ENCODE data around the gene PRRT2. TPM values are rescaled to one million over a fixed set of nuclear protein-coding genes. Genes with fewer than 3 reads are reported as not detected.
A peak's percentile ranks its signal among the peaks of the same experiment; 100 is the strongest.

PRRT2 gene
- total RNA-seq, 2 donors from 2014 or later: 0.98 to 2.8 TPM

GRCh38 chr16:29862884-29863668, 51.1 kb downstream of the PRRT2 start, which contains the start of gene CDIPT:
Gene CDIPT (minus strand): TSS chr16:29863226. CDS start chr16:29862857, 369 bp downstream.
- H3K9me3 Mint-ChIP-seq: no peaks in the 10 kb centered on the region
- H3K4me3 Mint-ChIP-seq: peak within 1 kb of the TSS; percentile 99
- peaks cover 0 to 3% of the 10 kb centered on the region in 2 donors for H3K27me3 Mint-ChIP-seq
- peak; percentile 99 for ATAC-seq
- H3K36me3 Mint-ChIP-seq: peaks cover 4% of the 10 kb centered on the region
- DNase-seq (ENCODE audit: low spot score): peak; percentile 94
- peak within 1 kb of the TSS; percentile 98 to 100 for H3K27ac Mint-ChIP-seq
- H3K4me1 Mint-ChIP-seq (ENCODE audit: low read depth in 2 of 2): peaks cover 21 to 23% of the 10 kb centered on the region in 2 donors

- peak overlapping the region; percentile 98 to 100 for H3K27ac Mint-ChIP-seq
- ATAC-seq: no peak
- H3K9me3 Mint-ChIP-seq: no peaks in the 10 kb centered on the region
- DNase-seq (ENCODE audit: low spot score): no peak
- H3K4me3 Mint-ChIP-seq: peak overlapping the region; percentile 99
- peaks cover 19 to 23% of the 10 kb centered on the region in 2 donors for H3K4me1 Mint-ChIP-seq (ENCODE audit: low read depth in 2 of 2)
- peaks cover 0 to 3% of the 10 kb centered on the region in 2 donors for H3K27me3 Mint-ChIP-seq
- no peaks in the 10 kb centered on the region for H3K36me3 Mint-ChIP-seq
Observed at GRCh38 chr16:29863669-29863984, 51.6 kb downstream of the PRRT2 start.

- Mint-ChIP-seq H3K36me3 (no peaks in the 10 kb centered on the region), H3K27ac (no peak overlapping the region)
- no peak for ATAC-seq
Observed at GRCh38 chr16:29864205-29864604, 52.2 kb downstream of the PRRT2 start.

More at GRCh38 chr16:29864205-29864604, 52.2 kb downstream of the PRRT2 start:
- H3K27me3 Mint-ChIP-seq: peaks cover 0 to 3% of the 10 kb centered on the region in 2 donors
- DNase-seq (ENCODE audit: low spot score): no peak
- peaks cover 19 to 23% of the 10 kb centered on the region in 2 donors for H3K4me1 Mint-ChIP-seq (ENCODE audit: low read depth in 2 of 2)
- no peaks in the 10 kb centered on the region for H3K9me3 Mint-ChIP-seq
- no peak overlapping the region for H3K4me3 Mint-ChIP-seq

Other genes starting within 250 kb of the PRRT2 start
- gene SPN, start 148.9 kb upstream of the PRRT2 start, total RNA-seq: 100 to 1,000 TPM; 111 to 132 TPM
- gene QPRT, start 133.0 kb upstream of the PRRT2 start, total RNA-seq: 1 to 10 TPM; 3.3 to 5.6 TPM
- 10 to 100 TPM; 15.1 to 17.9 TPM for gene C16orf54, start 66.2 kb upstream of the PRRT2 start, total RNA-seq
- gene ZG16, start 33.9 kb upstream of the PRRT2 start, total RNA-seq: not detected
- gene KIF22, start 21.4 kb upstream of the PRRT2 start, total RNA-seq: 100 to 1,000 TPM in 1 of 2 donors, 10 to 100 TPM in 1; 63.4 to 174 TPM
- gene MAZ, start 5.7 kb upstream of the PRRT2 start, total RNA-seq: 100 to 1,000 TPM; 241 to 424 TPM
- gene PAGR1, start 4.0 kb downstream of the PRRT2 start, total RNA-seq: 10 to 100 TPM; 20.5 to 36.1 TPM
- 100 to 1,000 TPM in 1 of 2 donors, 10 to 100 TPM in 1; 86.1 to 180 TPM for gene MVP, start 8.3 kb downstream of the PRRT2 start, total RNA-seq
- 10 to 100 TPM; 60.1 to 62.9 TPM for gene CDIPT, start 51.0 kb downstream of the PRRT2 start, total RNA-seq
- not detected for gene SEZ6L2, start 87.4 kb downstream of the PRRT2 start, total RNA-seq
- gene ASPHD1, start 88.3 kb downstream of the PRRT2 start, total RNA-seq: 1 to 10 TPM in 1 of 2 donors, not detected in 1; 1.3 TPM
- gene KCTD13, start 114.0 kb downstream of the PRRT2 start, total RNA-seq: 10 to 100 TPM; 53.6 to 92.7 TPM
- gene TMEM219, start 149.9 kb downstream of the PRRT2 start, total RNA-seq: 10 to 100 TPM; 44.3 to 51.6 TPM
- 10 to 100 TPM; 39.6 to 66.8 TPM for gene TAOK2, start 161.7 kb downstream of the PRRT2 start, total RNA-seq
- gene HIRIP3, start 183.4 kb downstream of the PRRT2 start, total RNA-seq: 10 to 100 TPM; 30.0 to 40.8 TPM
- 100 to 1,000 TPM; 101 to 133 TPM for gene INO80E, start 184.0 kb downstream of the PRRT2 start, total RNA-seq
- not detected for gene DOC2A, start 198.8 kb downstream of the PRRT2 start, total RNA-seq
- gene C16orf92, start 211.0 kb downstream of the PRRT2 start, total RNA-seq: not detected
- gene TLCD3B, start 219.1 kb downstream of the PRRT2 start, total RNA-seq: 1 to 10 TPM; 1.4 to 5.3 TPM